Body of pancreas (tissue), 4 donors: ENCODE measurements around the gene MIOX.
A peak's percentile ranks its signal among the peaks of the same experiment; 100 is the strongest.

Experiments
- CTCF ChIP-seq, 7 experiments: fragments of 450-650 bp in 4 of 7; fragments of 200-600 bp in 3 of 7; sonication (generic) in 3 of 7; IDR thresholded peaks; one replicate each; pipeline ENCODE4 v1.5.1; 2016 to 2019; ENCODE audit warnings: antibody characterized with exemption in 7 of 7
- POLR2A ChIP-seq, 3 donors: fragments of 450-650 bp; IDR thresholded peaks; one replicate each; pipeline ENCODE4 v1.6.1; 2016; ENCODE audit warnings: antibody characterized with exemption in 3 of 3, mild to moderate bottlenecking in 2 of 3

DNA sequence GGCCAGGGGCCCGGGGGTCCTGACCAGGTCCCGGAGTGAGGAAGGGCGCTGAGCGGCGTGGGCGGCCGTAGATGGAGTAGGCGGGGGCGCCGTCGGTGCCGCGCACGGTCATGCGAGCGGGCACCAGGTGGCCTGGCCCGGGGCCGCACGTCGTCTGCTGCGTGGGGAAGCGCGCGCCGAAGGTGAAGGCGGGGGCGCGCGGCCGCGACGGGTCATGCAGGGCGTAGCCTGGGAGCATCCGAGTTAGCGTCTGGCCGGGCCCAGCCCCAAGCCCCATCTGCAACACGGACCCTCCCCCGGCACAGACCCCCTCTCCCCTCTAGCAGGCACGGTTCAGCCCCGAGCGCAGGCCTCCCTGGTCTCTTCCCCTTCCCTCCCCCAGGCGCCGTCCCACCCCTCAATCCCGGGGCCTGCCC, 44.9 kb downstream of the MIOX start:
- TF ChIP-seq POLR2A (IDR thresholded peaks at IDR 0.05) (peak in 1 of 3 donors; percentile 11), CTCF (IDR thresholded peaks at IDR 0.05) (no peak)
